K562 (cell line): ENCODE measurements around the gene CLIP1. TPM values are rescaled to one million over a fixed set of nuclear protein-coding genes. Genes with fewer than 3 reads are reported as not detected.

Experiments used
- CBX8 ChIP-seq: fragments of 200-600 bp; sonication (generic); IDR thresholded peaks from 2 replicates; pipeline ENCODE4 v1.6.1; 2012; ENCODE audit warnings: borderline replicate concordance, mixed run types, low read depth, mild to moderate bottlenecking, moderate library complexity, mixed read lengths, low read length, control low read depth, inconsistent platforms; ENCODE audit not compliant: poor library complexity, severe bottlenecking; ENCODE audit errors: extremely low read depth
- FOXA1 ChIP-seq: fragments of 450-650 bp; IDR thresholded peaks from 2 replicates; pipeline ENCODE4 v1.6.1; 2016; ENCODE audit warnings: mild to moderate bottlenecking, borderline replicate concordance
- FOXJ3 ChIP-seq: sonication (generic); formaldehyde crosslinking; IDR thresholded peaks from 2 replicates; pipeline ENCODE4 v1.4.0; 2020; ENCODE audit warnings: mild to moderate bottlenecking, missing genetic modification reagents
- FOXK1 ChIP-seq: sonication (generic); formaldehyde crosslinking; IDR thresholded peaks from 2 replicates; pipeline ENCODE4 v1.8.0; 2022; ENCODE audit warnings: missing genetic modification reagents, mild to moderate bottlenecking, borderline replicate concordance
- GATA2 ChIP-seq: sonication (generic); formaldehyde crosslinking; IDR thresholded peaks from 2 replicates; pipeline ENCODE4 v1.4.0; 2020; ENCODE audit warnings: mild to moderate bottlenecking, missing genetic modification reagents
- KDM2B ChIP-seq: fragments of 250-450 bp; sonication (Bioruptor Pico); IDR thresholded peaks from 2 replicates; pipeline ENCODE4 v1.8.0; 2021; ENCODE audit warnings: mild to moderate bottlenecking, moderate library complexity
- MYBL2 ChIP-seq, 2 experiments: fragments of 450-650 bp in 1 of 2; sonication (generic) in 1 of 2; formaldehyde crosslinking in 1 of 2; IDR thresholded peaks; 2 replicates each; pipeline versions ENCODE4 v1.6.1 to v1.8.1; 2017 to 2022; ENCODE audit warnings: borderline replicate concordance in 1 of 2, inconsistent platforms in 1 of 2, low read depth in 1 of 2, mild to moderate bottlenecking in 1 of 2, missing genetic modification reagents in 1 of 2, moderate library complexity in 1 of 2
- POLR2G ChIP-seq: fragments of 200-400 bp; formaldehyde crosslinking; IDR thresholded peaks from 2 replicates; pipeline ENCODE4 v1.6.1; 2017; ENCODE audit warnings: low read depth, mild to moderate bottlenecking, antibody characterized with exemption, low read length, moderate library complexity
- RBM25 ChIP-seq: fragments of 200-400 bp; formaldehyde crosslinking; IDR thresholded peaks from 2 replicates; pipeline ENCODE4 v1.6.1; 2018; ENCODE audit warnings: low read length, low read depth, moderate library complexity; ENCODE audit not compliant: severe bottlenecking
- SRF ChIP-seq, 2 experiments: fragments of 250-450, 450-650 bp in 1 of 2; sonication (Bioruptor Pico) in 1 of 2; sonication (generic) in 1 of 2; formaldehyde crosslinking; IDR thresholded peaks; 2 replicates each; pipeline versions ENCODE4 v1.5.0 to v1.5.1; 2020 to 2022; ENCODE audit warnings: mild to moderate bottlenecking in 1 of 2, missing genetic modification reagents in 1 of 2
- SRSF1 ChIP-seq: fragments of 200-400 bp; formaldehyde crosslinking; IDR thresholded peaks from 2 replicates; pipeline ENCODE4 v1.6.1; 2017; ENCODE audit warnings: mild to moderate bottlenecking, low read depth, low read length, moderate library complexity
- ZNF311 ChIP-seq: fragments of 250-450 bp; sonication (Bioruptor Pico); IDR thresholded peaks from 2 replicates; pipeline ENCODE4 v1.4.0; 2020; ENCODE audit warnings: mild to moderate bottlenecking, moderate library complexity
- polyA plus RNA-seq, 8 experiments: library from polyadenylated mRNA; depleted of rRNA in 4 of 8; stranded (reverse) in 5 of 8; unstranded in 3 of 8; fragments of >200 nt; fragmentation: Nextera tagmentation in 2 of 8; fragmentation: Illumina TruSeq in 1 of 8; extraction: Ambion mirVana in 2 of 8; extraction: Trizol in 1 of 8; gene quantifications; 2 replicates each; pipeline versions ENCODE4 v1.2.1 to v1.2.3, GENCODE V29; 2011 to 2014; ENCODE audit warnings: inconsistent platforms in 1 of 8, missing spikeins in 1 of 8
- total RNA-seq, 7 experiments: library from RNA; depleted of rRNA in 6 of 7; stranded (reverse); fragments of >200 nt in 6 of 7; fragmentation: Illumina TruSeq in 2 of 7; extraction: Trizol in 2 of 7; gene quantifications; 2 replicates each; pipeline versions ENCODE4 v1.2.1 to v1.2.3, GENCODE V29; 2011 to 2021; ENCODE audit warnings: low replicate concordance in 1 of 7
- TF ChIP-seq, protein P1 (sequence below): sonication (generic); formaldehyde crosslinking; IDR thresholded peaks from 2 replicates; pipeline ENCODE4 v1.8.0; 2022; ENCODE audit warnings: mild to moderate bottlenecking, low read depth, missing genetic modification reagents
- TF ChIP-seq, protein P2 (sequence below): fragments of 450-650 bp; formaldehyde crosslinking; IDR thresholded peaks from 2 replicates; pipeline ENCODE4 v1.4.0; 2020; ENCODE audit warnings: mild to moderate bottlenecking, mixed read lengths
- TF ChIP-seq, protein P3 (sequence below): fragments of 250-450 bp; sonication (Bioruptor Pico); IDR thresholded peaks from 2 replicates; pipeline ENCODE4 v1.8.0; 2021; ENCODE audit warnings: borderline replicate concordance, mild to moderate bottlenecking, moderate library complexity; ENCODE audit not compliant: poor library complexity, severe bottlenecking
- TF ChIP-seq, protein P4 (sequence below): fragments of 250-450 bp; sonication (Bioruptor Pico); IDR thresholded peaks from 2 replicates; pipeline ENCODE4 v1.4.0; 2020

The CLIP1 gene
- total and polyA plus RNA-seq, 9 of the 15 experiments (the other 6 are each of a cell fraction or from before 2014, with no cell fraction given) = 5.8 to 33.9 (median 27.6) TPM

DNA sequence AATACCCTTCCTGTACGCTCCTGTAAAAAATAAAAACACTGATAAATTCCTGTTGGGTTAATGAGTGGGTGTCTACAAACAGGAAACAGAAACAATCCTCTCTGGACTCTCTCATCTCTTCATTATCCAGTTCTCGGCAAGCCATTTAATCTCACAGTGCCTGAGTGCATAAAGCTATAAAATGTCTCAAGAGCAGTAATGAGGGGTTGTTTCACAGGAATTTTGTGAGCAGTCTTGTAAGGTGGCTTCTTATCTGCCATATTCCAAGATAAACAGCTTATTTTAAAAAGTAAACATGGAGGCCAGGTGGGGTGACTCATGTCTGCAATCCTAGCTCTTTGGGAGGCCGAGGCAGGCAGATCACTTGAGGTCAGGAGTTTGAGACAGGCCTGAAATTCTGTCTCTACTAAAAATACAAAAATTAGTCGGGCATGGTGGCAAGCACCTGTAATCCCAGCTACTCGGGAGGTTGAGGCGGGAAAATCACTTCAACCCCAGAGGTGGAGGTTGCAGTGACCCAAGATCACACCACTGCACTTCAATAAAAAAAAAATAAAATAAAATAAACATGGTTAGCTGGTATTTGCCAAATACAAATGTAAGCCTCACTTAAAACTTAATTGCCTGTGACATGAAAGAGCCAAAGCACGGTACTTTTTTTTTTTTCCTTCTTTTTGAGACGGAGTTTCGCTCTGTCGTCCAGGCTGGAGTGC lies 54.0 kb downstream of the CLIP1 start (continued):
- TF ChIP-seq GATA2 (CRISPR knock-in tag) (no peak), CBX8 (no peak), SRF (CRISPR knock-in tag; IDR thresholded peaks at IDR 0.05) (no peak), FOXJ3 (CRISPR knock-in tag) (no peak), SRSF1 (no peak), RBM25 (no peak), KDM2B (no peak), FOXK1 (CRISPR knock-in tag) (no peak), MYBL2 (IDR thresholded peaks at IDR 0.05; ENCODE audit: low read depth) (no peak), MYBL2 (CRISPR knock-in tag; IDR thresholded peaks at IDR 0.05; ENCODE audit: borderline replicate concordance) (no peak), POLR2G (no peak), FOXA1 (no peak), ZNF311 (peak; percentile 66; the same call in 1 of the 2 replicates)
- TF ChIP-seq, protein P1, sequence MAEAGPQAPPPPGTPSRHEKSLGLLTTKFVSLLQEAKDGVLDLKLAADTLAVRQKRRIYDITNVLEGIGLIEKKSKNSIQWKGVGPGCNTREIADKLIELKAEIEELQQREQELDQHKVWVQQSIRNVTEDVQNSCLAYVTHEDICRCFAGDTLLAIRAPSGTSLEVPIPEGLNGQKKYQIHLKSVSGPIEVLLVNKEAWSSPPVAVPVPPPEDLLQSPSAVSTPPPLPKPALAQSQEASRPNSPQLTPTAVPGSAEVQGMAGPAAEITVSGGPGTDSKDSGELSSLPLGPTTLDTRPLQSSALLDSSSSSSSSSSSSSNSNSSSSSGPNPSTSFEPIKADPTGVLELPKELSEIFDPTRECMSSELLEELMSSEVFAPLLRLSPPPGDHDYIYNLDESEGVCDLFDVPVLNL = no peak
- TF ChIP-seq, protein P2, sequence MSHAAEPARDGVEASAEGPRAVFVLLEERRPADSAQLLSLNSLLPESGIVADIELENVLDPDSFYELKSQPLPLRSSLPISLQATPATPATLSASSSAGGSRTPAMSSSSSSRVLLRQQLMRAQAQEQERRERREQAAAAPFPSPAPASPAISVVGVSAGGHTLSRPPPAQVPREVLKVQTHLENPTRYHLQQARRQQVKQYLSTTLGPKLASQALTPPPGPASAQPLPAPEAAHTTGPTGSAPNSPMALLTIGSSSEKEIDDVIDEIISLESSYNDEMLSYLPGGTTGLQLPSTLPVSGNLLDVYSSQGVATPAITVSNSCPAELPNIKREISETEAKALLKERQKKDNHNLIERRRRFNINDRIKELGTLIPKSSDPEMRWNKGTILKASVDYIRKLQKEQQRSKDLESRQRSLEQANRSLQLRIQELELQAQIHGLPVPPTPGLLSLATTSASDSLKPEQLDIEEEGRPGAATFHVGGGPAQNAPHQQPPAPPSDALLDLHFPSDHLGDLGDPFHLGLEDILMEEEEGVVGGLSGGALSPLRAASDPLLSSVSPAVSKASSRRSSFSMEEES (CRISPR knock-in tag) = no peak
- TF ChIP-seq, protein P3, sequence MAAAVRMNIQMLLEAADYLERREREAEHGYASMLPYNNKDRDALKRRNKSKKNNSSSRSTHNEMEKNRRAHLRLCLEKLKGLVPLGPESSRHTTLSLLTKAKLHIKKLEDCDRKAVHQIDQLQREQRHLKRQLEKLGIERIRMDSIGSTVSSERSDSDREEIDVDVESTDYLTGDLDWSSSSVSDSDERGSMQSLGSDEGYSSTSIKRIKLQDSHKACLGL = no peak
- TF ChIP-seq, protein P4, sequence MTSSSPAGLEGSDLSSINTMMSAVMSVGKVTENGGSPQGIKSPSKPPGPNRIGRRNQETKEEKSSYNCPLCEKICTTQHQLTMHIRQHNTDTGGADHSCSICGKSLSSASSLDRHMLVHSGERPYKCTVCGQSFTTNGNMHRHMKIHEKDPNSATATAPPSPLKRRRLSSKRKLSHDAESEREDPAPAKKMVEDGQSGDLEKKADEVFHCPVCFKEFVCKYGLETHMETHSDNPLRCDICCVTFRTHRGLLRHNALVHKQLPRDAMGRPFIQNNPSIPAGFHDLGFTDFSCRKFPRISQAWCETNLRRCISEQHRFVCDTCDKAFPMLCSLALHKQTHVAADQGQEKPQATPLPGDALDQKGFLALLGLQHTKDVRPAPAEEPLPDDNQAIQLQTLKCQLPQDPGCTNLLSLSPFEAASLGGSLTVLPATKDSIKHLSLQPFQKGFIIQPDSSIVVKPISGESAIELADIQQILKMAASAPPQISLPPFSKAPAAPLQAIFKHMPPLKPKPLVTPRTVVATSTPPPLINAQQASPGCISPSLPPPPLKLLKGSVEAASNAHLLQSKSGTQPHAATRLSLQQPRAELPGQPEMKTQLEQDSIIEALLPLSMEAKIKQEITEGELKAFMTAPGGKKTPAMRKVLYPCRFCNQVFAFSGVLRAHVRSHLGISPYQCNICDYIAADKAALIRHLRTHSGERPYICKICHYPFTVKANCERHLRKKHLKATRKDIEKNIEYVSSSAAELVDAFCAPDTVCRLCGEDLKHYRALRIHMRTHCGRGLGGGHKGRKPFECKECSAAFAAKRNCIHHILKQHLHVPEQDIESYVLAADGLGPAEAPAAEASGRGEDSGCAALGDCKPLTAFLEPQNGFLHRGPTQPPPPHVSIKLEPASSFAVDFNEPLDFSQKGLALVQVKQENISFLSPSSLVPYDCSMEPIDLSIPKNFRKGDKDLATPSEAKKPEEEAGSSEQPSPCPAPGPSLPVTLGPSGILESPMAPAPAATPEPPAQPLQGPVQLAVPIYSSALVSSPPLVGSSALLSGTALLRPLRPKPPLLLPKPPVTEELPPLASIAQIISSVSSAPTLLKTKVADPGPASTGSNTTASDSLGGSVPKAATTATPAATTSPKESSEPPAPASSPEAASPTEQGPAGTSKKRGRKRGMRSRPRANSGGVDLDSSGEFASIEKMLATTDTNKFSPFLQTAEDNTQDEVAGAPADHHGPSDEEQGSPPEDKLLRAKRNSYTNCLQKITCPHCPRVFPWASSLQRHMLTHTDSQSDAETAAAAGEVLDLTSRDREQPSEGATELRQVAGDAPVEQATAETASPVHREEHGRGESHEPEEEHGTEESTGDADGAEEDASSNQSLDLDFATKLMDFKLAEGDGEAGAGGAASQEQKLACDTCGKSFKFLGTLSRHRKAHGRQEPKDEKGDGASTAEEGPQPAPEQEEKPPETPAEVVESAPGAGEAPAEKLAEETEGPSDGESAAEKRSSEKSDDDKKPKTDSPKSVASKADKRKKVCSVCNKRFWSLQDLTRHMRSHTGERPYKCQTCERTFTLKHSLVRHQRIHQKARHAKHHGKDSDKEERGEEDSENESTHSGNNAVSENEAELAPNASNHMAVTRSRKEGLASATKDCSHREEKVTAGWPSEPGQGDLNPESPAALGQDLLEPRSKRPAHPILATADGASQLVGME (CRISPR knock-in tag) = no peak
